GM18868 (cell line): ENCODE data around the gene MT2A.

Source experiments
- ATAC-seq: cut with Tn5 transposase; IDR thresholded peaks from one replicate; pipeline ENCODE4 v1.9.1; 2021; ENCODE audit warnings: mild to moderate bottlenecking, moderate library complexity; ENCODE audit not compliant: unreplicated experiment

MT2A gene

GRCh38 chr16:56594292-56594619 is 14.1 kb upstream of the MT2A start:
- no peak for ATAC-seq

DNA sequence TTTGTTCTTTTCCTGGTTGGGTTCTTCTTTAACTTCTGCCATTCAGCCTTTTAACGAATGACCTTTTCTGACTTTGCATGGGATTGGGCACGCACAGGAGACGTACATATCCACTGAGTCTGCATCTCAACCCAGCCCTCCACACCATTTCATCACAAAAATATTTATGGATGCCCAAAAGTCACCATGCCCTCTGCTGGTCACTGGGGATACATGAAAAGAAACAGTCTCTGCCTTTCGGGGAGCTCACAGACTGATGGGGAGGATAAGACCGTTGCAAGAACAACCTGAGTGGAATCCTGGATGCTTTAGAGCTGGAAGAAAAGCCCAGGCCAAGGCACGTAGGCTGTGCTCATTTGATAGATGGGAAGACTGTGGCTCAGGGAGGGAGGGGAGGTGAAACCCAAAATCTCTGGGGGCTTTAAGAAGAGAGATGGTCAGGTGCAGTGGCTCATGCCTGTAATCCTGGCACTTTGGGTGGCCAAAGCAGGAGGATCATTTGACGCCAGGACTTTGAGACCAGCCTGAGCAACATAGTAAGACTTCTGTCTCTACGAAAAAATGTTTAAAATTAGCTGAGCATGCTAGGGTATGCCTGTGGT is 7.9 kb upstream of the MT2A start:
- ATAC-seq = no peak

GRCh38 chr16:56601325-56601724 is 7.1 kb upstream of the MT2A start:
- no peak for ATAC-seq

DNA sequence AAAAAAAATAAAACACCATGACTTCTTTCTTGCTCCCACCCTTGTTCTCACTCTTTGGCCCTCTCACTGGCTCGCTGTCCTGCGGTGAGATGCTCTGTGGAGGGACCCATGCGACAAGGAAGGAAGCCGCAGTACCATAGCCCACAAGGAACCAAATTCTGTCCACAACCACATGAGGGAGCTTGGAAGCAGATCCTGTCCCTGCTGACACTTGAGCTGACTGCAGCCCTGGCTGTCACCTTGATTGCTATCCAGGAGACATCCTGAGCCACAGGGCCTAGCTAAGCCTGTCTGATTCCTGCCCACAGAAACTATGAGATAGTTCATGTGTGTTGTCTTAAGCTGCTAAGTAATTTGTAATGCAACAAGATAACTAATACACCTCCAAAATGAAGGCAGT is 4.8 kb upstream of the MT2A start:
- ATAC-seq = no peak

GRCh38 chr16:56604966-56605365 is 3.4 kb upstream of the MT2A start:
- ATAC-seq = no peak

DNA sequence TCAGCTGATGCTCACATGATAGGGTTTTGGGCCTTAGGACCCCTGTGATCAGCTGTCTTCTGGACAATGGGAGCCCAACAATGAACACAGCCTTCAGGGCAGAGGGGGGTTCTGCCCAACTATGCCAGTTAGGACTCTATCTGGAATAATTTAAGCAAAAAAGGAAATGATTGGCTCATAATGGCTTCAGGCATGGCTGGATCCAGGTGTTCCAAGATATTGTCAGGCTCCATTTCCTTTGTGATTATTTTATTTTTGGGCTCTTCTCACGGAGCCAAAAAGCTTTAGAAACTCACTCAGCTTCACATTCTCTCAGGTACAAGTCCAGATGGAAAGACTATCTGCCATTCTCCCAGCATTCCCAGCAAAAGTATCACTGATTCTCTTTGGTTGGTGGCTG is 2.9 kb upstream of the MT2A start:
- ATAC-seq = no peak

- ATAC-seq = no peak
These were observed 2.3 kb upstream of the MT2A start for GRCh38 chr16:56606071-56606475.

DNA sequence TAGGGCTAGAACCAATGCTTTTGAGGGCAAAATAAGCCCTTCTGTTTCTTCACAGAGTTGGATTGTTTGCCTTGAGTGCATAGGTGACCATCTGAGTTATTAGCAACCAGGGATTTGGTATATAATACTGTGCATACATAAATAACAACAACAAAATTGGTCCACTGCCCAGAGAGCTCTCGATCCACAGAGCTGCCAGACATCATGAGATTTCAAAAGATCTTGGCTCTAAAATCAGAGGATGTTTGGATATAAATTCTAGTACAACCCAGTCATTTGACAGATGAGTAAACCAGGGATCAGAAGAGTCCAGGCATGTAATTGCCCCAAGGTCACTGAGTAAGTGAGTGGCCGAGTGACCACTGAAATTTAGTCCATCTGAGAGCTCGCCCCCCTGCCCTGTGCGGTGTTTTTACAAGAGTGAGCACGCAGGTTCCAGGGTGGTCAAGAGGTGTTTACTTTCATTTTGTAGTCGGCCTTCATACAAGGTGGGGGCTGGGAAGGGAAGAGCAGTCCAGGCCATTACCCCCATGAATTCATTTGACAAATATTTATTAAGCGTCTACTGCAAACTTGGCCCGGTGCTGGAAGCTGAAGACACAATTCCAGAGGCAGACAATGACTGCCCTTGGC is 1.8 kb upstream of the MT2A start:
- no peak for ATAC-seq

DNA sequence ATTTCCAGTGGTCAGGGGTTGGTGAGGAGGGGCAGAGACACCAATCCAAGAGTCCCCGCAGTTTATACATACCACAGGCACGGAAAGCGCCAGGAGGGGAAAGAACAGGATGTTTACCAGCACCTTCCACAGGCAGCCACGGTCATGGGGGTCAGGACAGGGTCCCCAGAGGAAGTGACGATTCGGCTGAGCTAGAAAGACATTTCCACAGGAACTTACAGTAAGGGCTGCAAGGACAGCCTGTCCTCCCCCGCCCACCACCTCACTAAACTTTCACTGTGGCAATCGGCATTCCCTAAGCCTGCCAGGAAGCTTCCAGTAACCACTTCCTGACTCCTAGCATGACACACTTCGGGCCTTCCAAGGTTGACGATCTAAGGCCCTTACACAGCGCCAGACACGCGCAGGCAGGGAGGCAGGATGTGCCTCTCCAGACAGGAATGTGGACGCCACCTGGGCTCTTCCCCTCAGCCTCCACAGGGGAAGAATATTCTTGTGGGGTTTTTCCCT is 1.2 kb upstream of the MT2A start:
- ATAC-seq = no peak

GRCh38 chr16:56607675-56608042 is 725 bp upstream of the MT2A start:
- no peak for ATAC-seq

DNA sequence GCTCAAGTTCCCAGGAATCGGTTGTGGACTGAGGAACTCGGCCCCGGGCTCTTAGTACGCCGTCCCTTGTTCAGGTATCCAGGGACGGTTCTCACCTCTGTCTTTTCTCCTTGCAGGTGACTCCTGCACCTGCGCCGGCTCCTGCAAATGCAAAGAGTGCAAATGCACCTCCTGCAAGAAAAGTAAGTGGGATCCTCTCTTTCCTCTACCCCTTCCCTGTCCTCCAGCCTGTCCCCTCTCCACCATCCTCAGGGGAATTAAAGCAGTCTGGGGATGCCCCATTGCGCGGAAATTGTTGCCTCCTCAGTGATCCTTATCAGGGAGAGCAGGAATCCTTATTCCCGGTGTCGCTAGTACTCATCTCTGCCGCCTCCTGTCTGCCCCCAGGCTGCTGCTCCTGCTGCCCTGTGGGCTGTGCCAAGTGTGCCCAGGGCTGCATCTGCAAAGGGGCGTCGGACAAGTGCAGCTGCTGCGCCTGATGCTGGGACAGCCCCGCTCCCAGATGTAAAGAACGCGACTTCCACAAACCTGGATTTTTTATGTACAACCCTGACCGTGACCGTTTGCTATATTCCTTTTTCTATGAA is 585 bp downstream of the MT2A start:
- ATAC-seq = no peak

DNA sequence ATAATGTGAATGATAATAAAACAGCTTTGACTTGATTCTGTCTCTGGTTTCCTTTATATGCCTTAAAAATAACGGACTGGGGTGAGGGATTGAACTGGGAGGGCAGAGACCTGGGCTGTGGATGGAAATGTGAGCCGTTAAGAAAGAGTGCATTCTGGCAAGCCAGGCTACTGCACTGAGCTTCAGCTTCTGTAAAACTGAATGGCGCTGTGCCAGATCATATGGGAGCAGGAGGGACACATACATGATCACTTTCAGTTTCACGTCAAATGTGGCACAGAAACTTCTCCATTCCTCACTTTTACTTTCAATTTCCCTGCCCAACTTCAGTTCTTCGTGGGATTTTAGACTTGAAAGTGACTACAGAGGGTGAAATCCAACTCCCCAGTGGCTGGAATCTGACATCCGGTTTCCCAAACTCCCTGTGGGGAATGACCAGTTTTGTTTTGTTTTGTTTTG is 1.1 kb downstream of the MT2A start:
- ATAC-seq = peak; percentile 51

GRCh38 chr16:56610017-56610608 is 1.7 kb downstream of the MT2A start:
- ATAC-seq = peak; percentile 30

DNA sequence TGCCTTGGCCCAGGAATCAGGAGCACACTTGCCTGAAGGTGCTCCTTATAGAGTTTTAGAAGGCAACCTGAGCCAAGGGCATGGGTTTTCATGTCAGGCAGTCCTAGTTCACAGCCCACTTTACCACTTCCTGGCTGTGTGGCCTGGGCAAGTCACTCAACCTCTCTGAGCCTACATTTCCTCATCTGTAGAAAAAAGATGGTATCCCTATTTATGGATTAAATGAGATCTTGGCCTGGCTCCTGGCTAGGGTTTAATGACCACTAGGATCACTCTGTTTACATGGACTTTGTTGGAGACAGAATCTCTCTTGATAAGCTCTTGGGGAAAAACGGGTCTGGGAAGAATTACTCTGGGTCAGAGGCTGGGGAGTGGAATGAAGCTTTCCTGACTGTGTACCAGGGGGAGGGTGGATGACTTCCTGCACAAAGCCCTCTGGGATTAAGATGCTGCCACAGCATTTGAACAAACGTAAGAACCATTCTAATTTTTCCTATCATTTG is 2.3 kb downstream of the MT2A start:
- ATAC-seq = no peak

- ATAC-seq = no peak
These were observed 3.0 kb downstream of the MT2A start for GRCh38 chr16:56611281-56611833.

- no peak for ATAC-seq
These were observed 5.3 kb downstream of the MT2A start for GRCh38 chr16:56613706-56614105.

DNA sequence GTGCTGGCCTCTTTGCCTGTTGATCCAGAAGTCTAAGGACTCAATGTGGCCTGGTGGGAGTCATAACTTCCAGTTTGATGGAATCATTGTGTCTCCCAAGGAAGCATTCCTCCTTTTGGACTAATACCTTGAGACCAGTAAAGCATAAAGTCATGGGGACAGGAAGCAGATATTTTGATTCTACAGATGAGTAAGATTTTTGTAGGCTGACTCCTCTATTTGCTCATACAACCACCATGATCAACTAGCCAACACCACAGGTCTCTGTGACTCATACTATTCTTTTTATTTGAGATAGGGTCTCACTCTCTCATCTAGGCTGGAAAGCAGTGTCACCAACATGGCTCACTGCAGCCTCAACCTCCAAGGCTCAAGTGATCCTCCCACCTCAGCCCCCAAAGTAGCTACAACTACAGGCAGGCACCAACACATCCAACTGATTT is 6.2 kb downstream of the MT2A start:
- ATAC-seq = peak; percentile 60

DNA sequence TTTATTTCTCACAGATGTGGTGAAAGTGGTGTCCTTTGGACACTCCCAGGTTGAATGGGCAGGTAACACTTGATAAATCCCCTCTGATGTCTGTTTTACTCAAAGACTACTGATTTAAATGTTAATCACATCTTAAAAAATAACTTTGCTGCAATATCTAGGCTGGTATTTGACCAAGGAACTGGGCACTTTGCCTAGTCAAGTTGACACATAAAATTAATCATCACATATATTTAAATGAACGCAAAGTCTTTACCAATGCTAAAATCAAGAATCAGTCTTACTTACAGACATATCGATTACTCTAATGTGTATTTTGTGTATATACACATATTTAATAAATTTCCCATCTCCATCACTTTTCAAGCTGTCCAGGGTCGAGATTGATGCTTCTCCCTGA is 7.0 kb downstream of the MT2A start:
- ATAC-seq = no peak

- no peak for ATAC-seq
These were observed 8.3 kb downstream of the MT2A start for GRCh38 chr16:56616608-56617211.

- peak; percentile 44 for ATAC-seq
These were observed 9.1 kb downstream of the MT2A start for GRCh38 chr16:56617212-56618085.
